Body of pancreas (tissue), 4 donors: ENCODE data around the gene FAM83F.

ENCODE experiments used
- CTCF ChIP-seq, 7 experiments: fragments of 450-650 bp in 4 of 7; fragments of 200-600 bp in 3 of 7; sonication (generic) in 3 of 7; IDR thresholded peaks; one replicate each; pipeline ENCODE4 v1.5.1; 2016 to 2019; ENCODE audit warnings: antibody characterized with exemption in 7 of 7
- POLR2A ChIP-seq, 3 donors: fragments of 450-650 bp; IDR thresholded peaks; one replicate each; pipeline ENCODE4 v1.6.1; 2016; ENCODE audit warnings: antibody characterized with exemption in 3 of 3, mild to moderate bottlenecking in 2 of 3

- no peak for TF ChIP-seq POLR2A (IDR thresholded peaks at IDR 0.05)
- TF ChIP-seq CTCF (IDR thresholded peaks at IDR 0.05): no peak
These were observed 11.4 kb upstream of the FAM83F start for GRCh38 chr22:39983346-39983745.
